SK-N-SH (cell line): ENCODE data around the gene MAPKBP1. TPM values are rescaled to one million over a fixed set of nuclear protein-coding genes. Genes with fewer than 3 reads are reported as not detected.

Experiments used
- CTCF ChIA-PET: fragments of 300-600, 350-600 bp; formaldehyde crosslinking; extraction: SDS; loops from one replicate; lab custom pipeline; 2021; lab: Yijun Ruan, JAX
- POLR2A ChIA-PET: fragments of 350-600 bp; sonication (Branson Sonifier 250); formaldehyde crosslinking; extraction: SDS; loops from one replicate; lab custom pipeline; 2020; ENCODE audit warnings: antibody characterized with exemption, inconsistent platforms; lab: Yijun Ruan, JAX
- DNase-seq: peaks from one replicate; pipeline ENCODE4 v3.0.0; 2012
- H2AFZ ChIP-seq: fragments of 200-600 bp; sonication (generic); 2 replicates; pipeline ENCODE4 v1.8.1; 2016; ENCODE audit warnings: antibody characterized with exemption, mild to moderate bottlenecking, low read depth
- H3F3A ChIP-seq: fragments of 200-600 bp; sonication (generic); replicated peaks from 2 replicates; pipeline ENCODE3; 2016; ENCODE audit warnings: antibody characterized with exemption, mild to moderate bottlenecking; ENCODE audit not compliant: insufficient read depth
- H3K27ac ChIP-seq, 2 experiments: fragments of 200-500 bp in 1 of 2; fragments of 200-600 bp in 1 of 2; sonication (Bioruptor generic) in 1 of 2; sonication (generic), shearing (Covaris generic) in 1 of 2; 2 replicates each; pipeline versions ENCODE4 v1.5.1 to v1.6.1; 2014 to 2016; ENCODE audit warnings: low read depth in 2 of 2, inconsistent platforms in 1 of 2, low read length in 1 of 2, mild to moderate bottlenecking in 1 of 2, mixed read lengths in 1 of 2
- H3K27me3 ChIP-seq: fragments of 200-600 bp; sonication (generic), shearing (Covaris generic); 2 replicates; pipeline ENCODE4 v1.6.1; 2016; ENCODE audit warnings: mixed run types; ENCODE audit not compliant: insufficient read depth
- H3K36me3 ChIP-seq, 2 experiments: fragments of 200-500 bp in 1 of 2; fragments of 200-600 bp in 1 of 2; sonication (Bioruptor generic) in 1 of 2; sonication (generic) in 1 of 2; replicated peaks in 1 of 2; 2 replicates each; pipeline versions ENCODE3 to v1.5.1; 2014 to 2016; ENCODE audit warnings: low read length in 1 of 2, mild to moderate bottlenecking in 1 of 2; ENCODE audit not compliant: insufficient read depth in 2 of 2, control insufficient read depth in 1 of 2
- H3K4me1 ChIP-seq, 2 experiments: fragments of 200-500 bp in 1 of 2; fragments of 200-600 bp in 1 of 2; sonication (Bioruptor generic) in 1 of 2; sonication (generic), shearing (Covaris generic) in 1 of 2; 2 replicates each; pipeline versions ENCODE4 v1.5.1 to v1.6.1; 2014 to 2016; ENCODE audit warnings: low read depth in 1 of 2, low read length in 1 of 2, mixed run types in 1 of 2; ENCODE audit not compliant: insufficient read depth in 2 of 2, control insufficient read depth in 1 of 2
- H3K4me2 ChIP-seq: fragments of 200-600 bp; sonication (generic), shearing (Covaris generic); 2 replicates; pipeline ENCODE4 v1.6.1; 2017; ENCODE audit warnings: mixed run types
- H3K4me3 ChIP-seq, 2 experiments: fragments of 200-500 bp in 1 of 2; fragments of 200-600 bp in 1 of 2; sonication (Bioruptor generic) in 1 of 2; sonication (generic), shearing (Covaris generic) in 1 of 2; 2 replicates each; pipeline versions ENCODE4 v1.5.1 to v1.8.1; 2014 to 2016; ENCODE audit warnings: low read depth in 2 of 2, inconsistent platforms in 1 of 2, low read length in 1 of 2, mild to moderate bottlenecking in 1 of 2, mixed read lengths in 1 of 2, moderate library complexity in 1 of 2
- H3K79me2 ChIP-seq: fragments of 200-600 bp; sonication (generic); 2 replicates; pipeline ENCODE4 v1.8.1; 2017; ENCODE audit warnings: mild to moderate bottlenecking; ENCODE audit not compliant: insufficient read depth
- H3K9ac ChIP-seq: fragments of 200-600 bp; sonication (generic); 2 replicates; pipeline ENCODE4 v1.6.1; 2017; ENCODE audit warnings: mixed run types
- H3K9me2 ChIP-seq: fragments of 200-600 bp; sonication (generic); 2 replicates; pipeline ENCODE4 v1.6.1; 2017; ENCODE audit warnings: mixed run types
- H3K9me3 ChIP-seq: fragments of 200-600 bp; sonication (generic); 2 replicates; pipeline ENCODE4 v1.6.1; 2017; ENCODE audit warnings: mixed run types, mild to moderate bottlenecking, moderate library complexity
- H4K20me1 ChIP-seq: fragments of 200-600 bp; sonication (generic); 2 replicates; pipeline ENCODE4 v1.6.1; 2017; ENCODE audit warnings: mild to moderate bottlenecking, mixed run types; ENCODE audit not compliant: insufficient read depth
- CHD2 ChIP-seq: fragments of 150-350 bp; IDR thresholded peaks from 2 replicates; pipeline ENCODE4 v1.6.1; 2018; ENCODE audit warnings: low read length; ENCODE audit not compliant: partially characterized antibody
- EZH2phosphoT487 ChIP-seq: fragments of 200-600 bp; sonication (generic); IDR thresholded peaks from 2 replicates; pipeline ENCODE4 v1.6.1; 2017; ENCODE audit warnings: low read depth, mixed run types, mild to moderate bottlenecking, antibody characterized with exemption, moderate library complexity, borderline replicate concordance
- FOXM1 ChIP-seq: IDR thresholded peaks from 2 replicates; pipeline ENCODE4 v1.4.0; 2012; ENCODE audit warnings: low read depth, mild to moderate bottlenecking
- GABPA ChIP-seq: IDR thresholded peaks from 2 replicates; pipeline ENCODE4 v1.4.0; 2012; ENCODE audit warnings: low read depth, mild to moderate bottlenecking
- GATA2 ChIP-seq: sonication (generic); formaldehyde crosslinking; IDR thresholded peaks from 2 replicates; pipeline ENCODE4 v1.5.0; 2020; ENCODE audit warnings: mild to moderate bottlenecking, missing genetic modification reagents
- JUND ChIP-seq: IDR thresholded peaks from 2 replicates; pipeline ENCODE4 v1.4.0; 2012
- MEF2A ChIP-seq: IDR thresholded peaks from 2 replicates; pipeline ENCODE4 v1.4.0; 2012; ENCODE audit warnings: low read depth, borderline replicate concordance
- RCOR1 ChIP-seq: fragments of 150-350 bp; IDR thresholded peaks from 2 replicates; pipeline ENCODE4 v1.6.1; 2017; ENCODE audit warnings: antibody characterized with exemption, low read length
- RXRA ChIP-seq: IDR thresholded peaks from 2 replicates; pipeline ENCODE4 v1.4.0; 2012; ENCODE audit warnings: low read depth, mild to moderate bottlenecking, borderline replicate concordance
- SMC3 ChIP-seq: IDR thresholded peaks from 2 replicates; pipeline ENCODE4 v1.6.1; 2012; ENCODE audit warnings: low read depth, low read length, improper control_type of control experiment
- TAF1 ChIP-seq: IDR thresholded peaks from 2 replicates; pipeline ENCODE4 v1.6.1; 2012; ENCODE audit warnings: low read depth, mild to moderate bottlenecking, low read length, moderate library complexity, borderline replicate concordance
- TCF12 ChIP-seq: IDR thresholded peaks from 2 replicates; pipeline ENCODE4 v1.4.0; 2012
- TEAD4 ChIP-seq: IDR thresholded peaks from 2 replicates; pipeline ENCODE4 v1.4.0; 2012; ENCODE audit warnings: mild to moderate bottlenecking, borderline replicate concordance; ENCODE audit not compliant: insufficient read depth
- WGBS: methylation state at CpG from one replicate; pipeline ENCODE4 v1.1.6; 2017; ENCODE audit warnings: low lambda C conversion rate; 5-methylcytosine and 5-hydroxymethylcytosine counted together
- polyA plus RNA-seq, 3 experiments: library from polyadenylated mRNA; depleted of rRNA; stranded (reverse); fragments of >200 nt; gene quantifications; 2 replicates each; pipeline ENCODE4 v1.2.3, GENCODE V29; 2012
- TF ChIP-seq, protein P1 (sequence below): IDR thresholded peaks from 2 replicates; pipeline ENCODE4 v1.6.1; 2012; ENCODE audit warnings: mild to moderate bottlenecking, low read depth, low read length, moderate library complexity
- TF ChIP-seq, protein P2 (sequence below): fragments of 200-600 bp; sonication (generic); IDR thresholded peaks from 2 replicates; pipeline ENCODE4 v1.6.1; 2017; ENCODE audit warnings: antibody characterized with exemption, mild to moderate bottlenecking, moderate library complexity
- TF ChIP-seq, protein P3 (sequence below): IDR thresholded peaks from 2 replicates; pipeline ENCODE4 v1.4.0; 2012; ENCODE audit warnings: low read depth, borderline replicate concordance
- TF ChIP-seq, protein P4 (sequence below): fragments of 150-350 bp; IDR thresholded peaks from 2 replicates; pipeline ENCODE4 v1.6.1; 2017; ENCODE audit warnings: antibody characterized with exemption, low read length, low read depth, borderline replicate concordance
- TF ChIP-seq, protein P5 (sequence below): fragments of 150-350 bp; IDR thresholded peaks from 2 replicates; pipeline ENCODE4 v1.6.1; 2016; ENCODE audit warnings: mild to moderate bottlenecking, low read depth, low read length

The MAPKBP1 gene
- polyA plus RNA-seq, 1 of the 3 experiments (the other 2 are of a cell fraction) = 5.2 TPM

DNA sequence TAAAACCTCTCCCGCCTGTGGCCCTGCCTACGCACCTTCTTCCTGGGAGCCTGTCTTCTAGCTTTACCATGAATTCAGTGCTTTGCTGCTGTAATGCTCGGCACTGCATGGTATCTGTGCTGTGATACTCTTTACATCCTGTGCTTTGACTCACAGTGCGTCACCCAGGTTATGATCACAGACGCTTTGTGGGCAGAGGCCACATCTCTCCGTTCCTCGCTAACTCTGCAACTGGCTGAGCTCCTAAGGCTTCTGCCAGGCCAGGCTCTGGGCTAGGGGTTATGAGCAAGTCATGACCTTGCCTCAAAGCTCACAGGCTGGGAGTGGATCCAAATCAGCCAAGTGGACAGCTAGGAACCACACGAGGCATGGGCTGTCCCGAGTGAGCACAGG, 96.4 kb downstream of the MAPKBP1 start:
- Histone ChIP-seq H3K4me2 (no peak overlapping the region), H2AFZ (no peak overlapping the region), H3K4me1 (peaks cover 0 to 11% of the 10 kb centered on the region in 2 experiments; a peak in 1 of 4 replicates), H3K36me3 (no peaks in the 10 kb centered on the region), H3K4me3 (no peak overlapping the region), H3K9me2 (no peaks in the 10 kb centered on the region), H3K9me3 (no peaks in the 10 kb centered on the region), H4K20me1 (no peaks in the 10 kb centered on the region), H3F3A (no peaks in the 10 kb centered on the region), H3K79me2 (no peaks in the 10 kb centered on the region), H3K27me3 (no peaks in the 10 kb centered on the region), H3K9ac (no peak overlapping the region), H3K27ac (no peak overlapping the region)
- ChIA-PET CTCF (interaction anchor here (1.5 kb wide), 1 partner anchor 34 kb away, joined by 4 read pairs; no protein-coding TSS in a partner anchor), POLR2A (no interaction called here)
- WGBS = 86% methylated on average over 9 of the region's 9 CpGs
- DNase-seq = no peak
- TF ChIP-seq, protein P1, sequence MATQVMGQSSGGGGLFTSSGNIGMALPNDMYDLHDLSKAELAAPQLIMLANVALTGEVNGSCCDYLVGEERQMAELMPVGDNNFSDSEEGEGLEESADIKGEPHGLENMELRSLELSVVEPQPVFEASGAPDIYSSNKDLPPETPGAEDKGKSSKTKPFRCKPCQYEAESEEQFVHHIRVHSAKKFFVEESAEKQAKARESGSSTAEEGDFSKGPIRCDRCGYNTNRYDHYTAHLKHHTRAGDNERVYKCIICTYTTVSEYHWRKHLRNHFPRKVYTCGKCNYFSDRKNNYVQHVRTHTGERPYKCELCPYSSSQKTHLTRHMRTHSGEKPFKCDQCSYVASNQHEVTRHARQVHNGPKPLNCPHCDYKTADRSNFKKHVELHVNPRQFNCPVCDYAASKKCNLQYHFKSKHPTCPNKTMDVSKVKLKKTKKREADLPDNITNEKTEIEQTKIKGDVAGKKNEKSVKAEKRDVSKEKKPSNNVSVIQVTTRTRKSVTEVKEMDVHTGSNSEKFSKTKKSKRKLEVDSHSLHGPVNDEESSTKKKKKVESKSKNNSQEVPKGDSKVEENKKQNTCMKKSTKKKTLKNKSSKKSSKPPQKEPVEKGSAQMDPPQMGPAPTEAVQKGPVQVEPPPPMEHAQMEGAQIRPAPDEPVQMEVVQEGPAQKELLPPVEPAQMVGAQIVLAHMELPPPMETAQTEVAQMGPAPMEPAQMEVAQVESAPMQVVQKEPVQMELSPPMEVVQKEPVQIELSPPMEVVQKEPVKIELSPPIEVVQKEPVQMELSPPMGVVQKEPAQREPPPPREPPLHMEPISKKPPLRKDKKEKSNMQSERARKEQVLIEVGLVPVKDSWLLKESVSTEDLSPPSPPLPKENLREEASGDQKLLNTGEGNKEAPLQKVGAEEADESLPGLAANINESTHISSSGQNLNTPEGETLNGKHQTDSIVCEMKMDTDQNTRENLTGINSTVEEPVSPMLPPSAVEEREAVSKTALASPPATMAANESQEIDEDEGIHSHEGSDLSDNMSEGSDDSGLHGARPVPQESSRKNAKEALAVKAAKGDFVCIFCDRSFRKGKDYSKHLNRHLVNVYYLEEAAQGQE = no peak
- TF ChIP-seq CHD2 (no peak), TAF1 (no peak), GATA2 (no peak), TEAD4 (no peak), FOXM1 (no peak), TCF12 (no peak), SMC3 (no peak), GABPA (no peak), MEF2A (no peak), RXRA (no peak), RCOR1 (no peak), JUND (no peak), EZH2phosphoT487 (no peak)
- TF ChIP-seq, protein P2, sequence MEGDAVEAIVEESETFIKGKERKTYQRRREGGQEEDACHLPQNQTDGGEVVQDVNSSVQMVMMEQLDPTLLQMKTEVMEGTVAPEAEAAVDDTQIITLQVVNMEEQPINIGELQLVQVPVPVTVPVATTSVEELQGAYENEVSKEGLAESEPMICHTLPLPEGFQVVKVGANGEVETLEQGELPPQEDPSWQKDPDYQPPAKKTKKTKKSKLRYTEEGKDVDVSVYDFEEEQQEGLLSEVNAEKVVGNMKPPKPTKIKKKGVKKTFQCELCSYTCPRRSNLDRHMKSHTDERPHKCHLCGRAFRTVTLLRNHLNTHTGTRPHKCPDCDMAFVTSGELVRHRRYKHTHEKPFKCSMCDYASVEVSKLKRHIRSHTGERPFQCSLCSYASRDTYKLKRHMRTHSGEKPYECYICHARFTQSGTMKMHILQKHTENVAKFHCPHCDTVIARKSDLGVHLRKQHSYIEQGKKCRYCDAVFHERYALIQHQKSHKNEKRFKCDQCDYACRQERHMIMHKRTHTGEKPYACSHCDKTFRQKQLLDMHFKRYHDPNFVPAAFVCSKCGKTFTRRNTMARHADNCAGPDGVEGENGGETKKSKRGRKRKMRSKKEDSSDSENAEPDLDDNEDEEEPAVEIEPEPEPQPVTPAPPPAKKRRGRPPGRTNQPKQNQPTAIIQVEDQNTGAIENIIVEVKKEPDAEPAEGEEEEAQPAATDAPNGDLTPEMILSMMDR = no peak
- TF ChIP-seq, protein P3, sequence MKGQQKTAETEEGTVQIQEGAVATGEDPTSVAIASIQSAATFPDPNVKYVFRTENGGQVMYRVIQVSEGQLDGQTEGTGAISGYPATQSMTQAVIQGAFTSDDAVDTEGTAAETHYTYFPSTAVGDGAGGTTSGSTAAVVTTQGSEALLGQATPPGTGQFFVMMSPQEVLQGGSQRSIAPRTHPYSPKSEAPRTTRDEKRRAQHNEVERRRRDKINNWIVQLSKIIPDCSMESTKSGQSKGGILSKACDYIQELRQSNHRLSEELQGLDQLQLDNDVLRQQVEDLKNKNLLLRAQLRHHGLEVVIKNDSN = no peak
- TF ChIP-seq, protein P4, sequence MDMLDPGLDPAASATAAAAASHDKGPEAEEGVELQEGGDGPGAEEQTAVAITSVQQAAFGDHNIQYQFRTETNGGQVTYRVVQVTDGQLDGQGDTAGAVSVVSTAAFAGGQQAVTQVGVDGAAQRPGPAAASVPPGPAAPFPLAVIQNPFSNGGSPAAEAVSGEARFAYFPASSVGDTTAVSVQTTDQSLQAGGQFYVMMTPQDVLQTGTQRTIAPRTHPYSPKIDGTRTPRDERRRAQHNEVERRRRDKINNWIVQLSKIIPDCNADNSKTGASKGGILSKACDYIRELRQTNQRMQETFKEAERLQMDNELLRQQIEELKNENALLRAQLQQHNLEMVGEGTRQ = no peak
- TF ChIP-seq, protein P5, sequence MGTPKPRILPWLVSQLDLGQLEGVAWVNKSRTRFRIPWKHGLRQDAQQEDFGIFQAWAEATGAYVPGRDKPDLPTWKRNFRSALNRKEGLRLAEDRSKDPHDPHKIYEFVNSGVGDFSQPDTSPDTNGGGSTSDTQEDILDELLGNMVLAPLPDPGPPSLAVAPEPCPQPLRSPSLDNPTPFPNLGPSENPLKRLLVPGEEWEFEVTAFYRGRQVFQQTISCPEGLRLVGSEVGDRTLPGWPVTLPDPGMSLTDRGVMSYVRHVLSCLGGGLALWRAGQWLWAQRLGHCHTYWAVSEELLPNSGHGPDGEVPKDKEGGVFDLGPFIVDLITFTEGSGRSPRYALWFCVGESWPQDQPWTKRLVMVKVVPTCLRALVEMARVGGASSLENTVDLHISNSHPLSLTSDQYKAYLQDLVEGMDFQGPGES = no peak
